HPDE6-E6E7 (cell line): ENCODE data around the gene SCAND1.
"Not testable (repeated sequence)": the region's sequence is repeated elsewhere in the genome, so short reads cannot be mapped to it uniquely, and the experiment has no call there.

Source experiments
- DNase-seq: peaks from one replicate; pipeline ENCODE4 v3.0.0; 2011; ENCODE audit warnings: missing footprints; ENCODE audit errors: extremely low spot score

The SCAND1 gene

GRCh38 chr20:35954200-35954906, at the start of gene SCAND1:
SCAND1 (minus strand) TSS chr20:35954502; CDS start chr20:35954284, 218 bp downstream.
- DNase-seq: peak; percentile 100

- no peak for DNase-seq
These were observed 49.7 kb upstream of the SCAND1 start for GRCh38 chr20:36004045-36004444.

GRCh38 chr20:36002855-36003254, 48.6 kb upstream of the SCAND1 start:
- no peak for DNase-seq

GRCh38 chr20:36001331-36001730, 47.0 kb upstream of the SCAND1 start:
- DNase-seq: not testable (repeated sequence)

- DNase-seq: not testable (repeated sequence)
These were observed 42.2 kb upstream of the SCAND1 start for GRCh38 chr20:35996492-35996891.

- peak; percentile 92 for DNase-seq
These were observed 40.7 kb upstream of the SCAND1 start for GRCh38 chr20:35994994-35995453.

GRCh38 chr20:35992713-35993335, 38.5 kb upstream of the SCAND1 start:
- DNase-seq: peak; percentile 96

GRCh38 chr20:35991142-35991771, 37.0 kb upstream of the SCAND1 start:
- DNase-seq: peak; percentile 70

- no peak for DNase-seq
These were observed 34.7 kb upstream of the SCAND1 start for GRCh38 chr20:35988910-35989463.

- no peak for DNase-seq
These were observed 31.5 kb upstream of the SCAND1 start for GRCh38 chr20:35985806-35986205.

- DNase-seq: no peak
These were observed 30.1 kb upstream of the SCAND1 start for GRCh38 chr20:35984382-35984781.

GRCh38 chr20:35981969-35982368, 27.7 kb upstream of the SCAND1 start:
- no peak for DNase-seq

- no peak for DNase-seq
These were observed 25.2 kb upstream of the SCAND1 start for GRCh38 chr20:35979544-35979943.

- DNase-seq: no peak
These were observed 23.8 kb upstream of the SCAND1 start for GRCh38 chr20:35978041-35978513.

GRCh38 chr20:35975576-35976373, 21.5 kb upstream of the SCAND1 start:
- DNase-seq: no peak

- no peak for DNase-seq
These were observed 20.0 kb upstream of the SCAND1 start for GRCh38 chr20:35974256-35974655.

GRCh38 chr20:35972462-35972861, 18.2 kb upstream of the SCAND1 start:
- DNase-seq: no peak

GRCh38 chr20:35971981-35972380, 17.7 kb upstream of the SCAND1 start:
- DNase-seq: no peak

GRCh38 chr20:35968930-35969329, 14.6 kb upstream of the SCAND1 start:
- DNase-seq: peak; percentile 88

- no peak for DNase-seq
These were observed 13.8 kb upstream of the SCAND1 start, which contains the start of gene CNBD2 for GRCh38 chr20:35967979-35968640. CNBD2 (plus strand) TSS chr20:35968590; CDS start chr20:35968763, 173 bp downstream.

GRCh38 chr20:35963878-35964277, 9.6 kb upstream of the SCAND1 start:
- no peak for DNase-seq
